Hepatocyte (in vitro differentiated cells): ENCODE measurements around the gene IGSF9. TPM values are rescaled to one million over a fixed set of nuclear protein-coding genes. Genes with fewer than 3 reads are reported as not detected.

ENCODE experiments used
- DNase-seq: peaks from one replicate; pipeline ENCODE4 v3.0.0-alpha.2; 2016; ENCODE audit warnings: low spot score
- H2AFZ ChIP-seq: fragments of 200-600 bp; sonication (generic); 2 replicates; pipeline ENCODE4 v1.6.0; 2016; ENCODE audit warnings: antibody characterized with exemption, mild to moderate bottlenecking
- H3K27ac ChIP-seq: fragments of 200-600 bp; sonication (generic); 2 replicates; pipeline ENCODE4 v1.5.1; 2016; ENCODE audit warnings: mild to moderate bottlenecking
- H3K27me3 ChIP-seq: fragments of 200-600 bp; sonication (generic); 2 replicates; pipeline ENCODE4 v1.6.1; 2016
- H3K36me3 ChIP-seq: fragments of 200-600 bp; sonication (generic); replicated peaks from 2 replicates; pipeline ENCODE4 v1.5.1; 2016; ENCODE audit warnings: low read depth; ENCODE audit not compliant: insufficient read depth
- H3K4me1 ChIP-seq: fragments of 200-600 bp; sonication (generic); 2 replicates; pipeline ENCODE4 v1.5.1; 2016; ENCODE audit warnings: mild to moderate bottlenecking, moderate library complexity; ENCODE audit not compliant: insufficient read depth
- H3K4me2 ChIP-seq: fragments of 200-600 bp; sonication (generic); 2 replicates; pipeline ENCODE4 v1.6.0; 2016
- H3K4me3 ChIP-seq: fragments of 200-600 bp; sonication (generic); 2 replicates; pipeline ENCODE4 v1.5.1; 2016; ENCODE audit warnings: mild to moderate bottlenecking
- H3K79me2 ChIP-seq: fragments of 200-600 bp; sonication (generic); 2 replicates; pipeline ENCODE4 v1.6.0; 2017; ENCODE audit warnings: mild to moderate bottlenecking
- H3K9me2 ChIP-seq: fragments of 200-600 bp; sonication (generic); replicated peaks from 2 replicates; pipeline ENCODE4 v1.6.0; 2017; ENCODE audit warnings: mild to moderate bottlenecking; ENCODE audit not compliant: insufficient read depth
- H3K9me3 ChIP-seq: fragments of 200-600 bp; sonication (generic); 2 replicates; pipeline ENCODE4 v1.5.1; 2016; ENCODE audit warnings: low read depth, mild to moderate bottlenecking
- H4K20me1 ChIP-seq: fragments of 200-600 bp; sonication (generic); 2 replicates; pipeline ENCODE4 v1.6.0; 2016; ENCODE audit warnings: mild to moderate bottlenecking; ENCODE audit not compliant: insufficient read depth, poor library complexity, severe bottlenecking
- EZH2 ChIP-seq: fragments of 200-600 bp; sonication (generic); IDR thresholded peaks from 2 replicates; pipeline ENCODE4 v1.6.1; 2016; ENCODE audit warnings: antibody characterized with exemption, mild to moderate bottlenecking, borderline replicate concordance
- EZH2phosphoT487 ChIP-seq: fragments of 200-600 bp; sonication (generic); IDR thresholded peaks from one replicate; pipeline ENCODE4 v1.6.1; 2018; ENCODE audit warnings: antibody characterized with exemption, mild to moderate bottlenecking, low read depth, moderate library complexity; ENCODE audit not compliant: unreplicated experiment, severe bottlenecking
- WGBS: methylation state at CpG from one replicate; pipeline ENCODE4 v1.1.6; 2016; ENCODE audit warnings: low lambda C conversion rate; ENCODE audit errors: missing lambda C conversion rate; 5-methylcytosine and 5-hydroxymethylcytosine counted together
- polyA plus RNA-seq: library from polyadenylated mRNA; unstranded; fragments of >200 nt; fragmentation: Nextera tagmentation; extraction: Ambion mirVana; gene quantifications from 2 replicates; pipeline ENCODE4 v1.2.1, GENCODE V29; 2016
- total RNA-seq: library from RNA; depleted of rRNA; stranded (reverse); fragments of >200 nt; gene quantifications from 2 replicates; pipeline ENCODE4 v1.2.3, GENCODE V29; 2014
- TF ChIP-seq, protein P1 (sequence below): fragments of 200-600 bp; sonication (generic); IDR thresholded peaks from 2 replicates; pipeline ENCODE4 v1.5.1; 2016; ENCODE audit warnings: antibody characterized with exemption, mild to moderate bottlenecking; ENCODE audit not compliant: poor library complexity

The IGSF9 gene
- total and polyA plus RNA-seq, 2 experiments from 2014 or later = 8.2 to 22.5 TPM

GRCh38 chr1:159890390-159890789, 55.0 kb downstream of the IGSF9 start:
- Histone ChIP-seq H3K9me3 (no peaks in the 10 kb centered on the region), H3K27me3 (no peaks in the 10 kb centered on the region), H3K27ac (no peak overlapping the region), H2AFZ (no peak overlapping the region), H4K20me1 (no peaks in the 10 kb centered on the region), H3K4me2 (no peak overlapping the region), H3K36me3 (no peaks in the 10 kb centered on the region), H3K4me1 (no peaks in the 10 kb centered on the region), H3K79me2 (no peaks in the 10 kb centered on the region), H3K4me3 (no peak overlapping the region), H3K9me2 (no peaks in the 10 kb centered on the region)
- 92% methylated on average over 8 of the region's 8 CpGs for WGBS
- DNase-seq = no peak
- TF ChIP-seq EZH2 (no peak), EZH2phosphoT487 (no peak)
- TF ChIP-seq, protein P1, sequence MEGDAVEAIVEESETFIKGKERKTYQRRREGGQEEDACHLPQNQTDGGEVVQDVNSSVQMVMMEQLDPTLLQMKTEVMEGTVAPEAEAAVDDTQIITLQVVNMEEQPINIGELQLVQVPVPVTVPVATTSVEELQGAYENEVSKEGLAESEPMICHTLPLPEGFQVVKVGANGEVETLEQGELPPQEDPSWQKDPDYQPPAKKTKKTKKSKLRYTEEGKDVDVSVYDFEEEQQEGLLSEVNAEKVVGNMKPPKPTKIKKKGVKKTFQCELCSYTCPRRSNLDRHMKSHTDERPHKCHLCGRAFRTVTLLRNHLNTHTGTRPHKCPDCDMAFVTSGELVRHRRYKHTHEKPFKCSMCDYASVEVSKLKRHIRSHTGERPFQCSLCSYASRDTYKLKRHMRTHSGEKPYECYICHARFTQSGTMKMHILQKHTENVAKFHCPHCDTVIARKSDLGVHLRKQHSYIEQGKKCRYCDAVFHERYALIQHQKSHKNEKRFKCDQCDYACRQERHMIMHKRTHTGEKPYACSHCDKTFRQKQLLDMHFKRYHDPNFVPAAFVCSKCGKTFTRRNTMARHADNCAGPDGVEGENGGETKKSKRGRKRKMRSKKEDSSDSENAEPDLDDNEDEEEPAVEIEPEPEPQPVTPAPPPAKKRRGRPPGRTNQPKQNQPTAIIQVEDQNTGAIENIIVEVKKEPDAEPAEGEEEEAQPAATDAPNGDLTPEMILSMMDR = no peak

- H3K4me3 ChIP-seq = no peak overlapping the region
- no peak for DNase-seq
- no peaks in the 10 kb centered on the region for H3K9me2 ChIP-seq
- H3K27me3 ChIP-seq = no peaks in the 10 kb centered on the region
- no peaks in the 10 kb centered on the region for H3K36me3 ChIP-seq
- no peak overlapping the region for H3K4me2 ChIP-seq
- no peaks in the 10 kb centered on the region for H3K79me2 ChIP-seq
- no peaks in the 10 kb centered on the region for H3K9me3 ChIP-seq
- H4K20me1 ChIP-seq = no peaks in the 10 kb centered on the region
- no peak overlapping the region for H2AFZ ChIP-seq
- no peaks in the 10 kb centered on the region for H3K4me1 ChIP-seq
- TF ChIP-seq EZH2 = no peak
- no peak for TF ChIP-seq EZH2phosphoT487
- TF ChIP-seq, protein P1 = no peak
- 56% methylated on average over 2 of the region's 2 CpGs for WGBS
- H3K27ac ChIP-seq = no peak overlapping the region
Observed at GRCh38 chr1:159889821-159890252, 55.6 kb downstream of the IGSF9 start.

DNA sequence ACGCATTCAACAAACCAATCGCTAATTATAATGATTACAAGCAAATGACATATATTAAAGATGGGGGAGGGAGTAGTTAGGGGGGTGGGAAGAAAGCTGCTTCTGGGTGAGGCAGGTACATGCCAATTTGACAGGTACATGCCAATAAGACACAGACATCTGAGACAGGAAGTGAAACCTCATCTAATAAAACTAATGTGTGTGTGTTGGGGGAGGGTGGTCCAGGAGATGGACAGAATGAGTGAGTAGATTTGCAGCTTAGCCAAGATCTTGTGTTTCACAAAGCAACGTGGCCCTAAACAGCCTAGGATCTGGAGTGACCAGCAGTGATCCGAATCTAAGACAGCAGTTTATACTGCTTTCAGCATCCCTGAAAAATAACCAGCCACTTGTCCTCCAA, 56.2 kb downstream of the IGSF9 start:
- no peak overlapping the region for H3K27ac ChIP-seq
- no peak overlapping the region for H3K4me2 ChIP-seq
- H3K79me2 ChIP-seq = no peaks in the 10 kb centered on the region
- H3K27me3 ChIP-seq = no peaks in the 10 kb centered on the region
- no peaks in the 10 kb centered on the region for H3K9me3 ChIP-seq
- H3K4me3 ChIP-seq = no peak overlapping the region
- no peaks in the 10 kb centered on the region for H3K36me3 ChIP-seq
- no peaks in the 10 kb centered on the region for H3K4me1 ChIP-seq
- no peaks in the 10 kb centered on the region for H4K20me1 ChIP-seq
- 94% methylated on average over 4 of the region's 4 CpGs for WGBS
- no peaks in the 10 kb centered on the region for H3K9me2 ChIP-seq
- H2AFZ ChIP-seq = no peak overlapping the region
- TF ChIP-seq, protein P1 = no peak
- TF ChIP-seq EZH2phosphoT487 = no peak
- no peak for TF ChIP-seq EZH2
- DNase-seq = no peak

- Histone ChIP-seq H3K27ac (no peak overlapping the region), H3K4me3 (no peak overlapping the region), H3K27me3 (no peaks in the 10 kb centered on the region), H4K20me1 (no peaks in the 10 kb centered on the region), H3K36me3 (no peaks in the 10 kb centered on the region), H3K79me2 (no peaks in the 10 kb centered on the region), H3K4me2 (no peak overlapping the region), H3K9me2 (no peaks in the 10 kb centered on the region), H3K4me1 (peaks cover 2% of the 10 kb centered on the region), H3K9me3 (no peaks in the 10 kb centered on the region), H2AFZ (no peak overlapping the region)
- 76% methylated on average over 8 of the region's 8 CpGs for WGBS
- TF ChIP-seq, protein P1 = no peak
- TF ChIP-seq EZH2 = no peak
- no peak for TF ChIP-seq EZH2phosphoT487
- no peak for DNase-seq
Observed at GRCh38 chr1:159884296-159884695, 61.1 kb downstream of the IGSF9 start.
